PC-9 (cell line): ENCODE results near the gene KRTAP19-2.

Experiments used
- CTCF ChIP-seq: fragments of 200-600 bp; sonication (generic); conservative IDR thresholded peaks from 2 replicates; pipeline ENCODE4 v1.6.1; 2017; ENCODE audit warnings: mixed run types, antibody characterized with exemption, mild to moderate bottlenecking, moderate library complexity
- EZH2 ChIP-seq: fragments of 200-600 bp; sonication (generic); IDR thresholded peaks from 2 replicates; pipeline ENCODE4 v1.8.0; 2017; ENCODE audit warnings: antibody characterized with exemption, low read depth

GRCh38 chr21:30482130-30482529 is 5.1 kb downstream of the KRTAP19-2 start:
- TF ChIP-seq CTCF, result no peak
- TF ChIP-seq EZH2, result no peak
